ENCODE data around the gene SCRT2. TPM values are rescaled to one million over a fixed set of nuclear protein-coding genes. Genes with fewer than 3 reads are reported as not detected.

SCRT2 gene
- total RNA-seq, 1 experiment from 2014 or later, result not detected

DNA sequence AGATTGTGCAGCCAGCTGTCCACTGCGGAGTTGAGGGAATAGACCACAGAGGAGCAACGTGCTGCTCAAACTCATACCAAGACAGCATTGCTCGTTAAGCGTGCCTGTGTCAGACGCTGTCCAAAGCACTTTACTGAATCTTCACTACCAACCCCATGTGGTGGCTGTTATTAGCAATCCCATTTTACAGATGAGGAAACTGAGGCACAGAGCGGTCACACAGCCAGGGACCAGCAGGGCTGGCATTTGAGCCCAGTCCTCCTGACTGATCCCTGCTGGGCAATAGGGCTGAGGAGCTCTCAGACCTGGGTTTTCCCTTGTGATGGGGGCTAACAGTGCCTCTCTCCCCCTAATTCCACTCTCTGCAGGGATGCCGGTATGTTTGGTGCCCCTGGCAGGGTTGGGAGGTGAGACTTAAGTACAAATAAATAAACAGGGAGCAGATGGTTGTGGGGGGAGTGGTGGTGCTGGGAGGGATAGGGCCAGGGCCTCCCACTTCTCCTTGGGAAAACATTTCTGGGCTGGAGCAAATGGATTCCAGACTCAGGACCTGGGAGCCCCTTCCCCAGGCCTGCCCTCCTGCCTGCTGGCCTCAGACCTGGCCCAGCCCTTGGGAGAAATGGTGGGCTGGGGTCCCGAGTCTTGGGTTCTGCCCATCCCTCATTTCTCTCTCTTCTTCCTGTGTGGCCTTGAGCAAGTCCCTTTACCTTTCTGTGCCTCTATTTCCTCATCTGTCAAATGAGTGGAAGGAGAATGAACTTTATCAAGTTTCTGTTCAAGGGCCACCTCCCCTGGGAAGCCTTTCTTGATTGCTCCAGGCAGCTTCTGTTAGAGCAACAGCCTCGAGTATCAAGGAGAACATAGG lies 40.3 kb downstream of the SCRT2 start:
- Histone ChIP-seq H3K27ac (ENCODE audit: low read depth, low read length) (no peak overlapping the region), H2AFZ (ENCODE audit: low read depth, low read length, poor library complexity, severe bottlenecking) (no peak overlapping the region), H3K9ac (ENCODE audit: low read length) (no peak overlapping the region), H3K79me2 (ENCODE audit: insufficient read depth, low read length) (no peaks in the 10 kb centered on the region), H3K9me2 (ENCODE audit: insufficient read depth) (no peaks in the 10 kb centered on the region), H3K36me3 (ENCODE audit: control insufficient read depth in 1 of 2, insufficient read depth in 2 of 2, low read length in 2 of 2) (no peaks in the 10 kb centered on the region), H3K4me3 (replicated peaks in 1 of 2; ENCODE audit: low read depth in 1 of 2, low read length in 2 of 2) (no peak overlapping the region), H3K4me1 (ENCODE audit: control insufficient read depth in 1 of 2, insufficient read depth in 2 of 2, low read length in 2 of 2) (no peaks in the 10 kb centered on the region), H4K20me1 (ENCODE audit: insufficient read depth) (no peaks in the 10 kb centered on the region), H3K9me3 (ENCODE audit: control insufficient read depth in 1 of 2, insufficient read depth in 1 of 2, low read depth in 1 of 2, low read length in 2 of 2) (no peaks in the 10 kb centered on the region), H3K27me3 (ENCODE audit: insufficient read depth, low read length) (no peaks in the 10 kb centered on the region), H3K4me2 (ENCODE audit: low read length) (no peak overlapping the region)
- CTCF ChIA-PET, result no interaction called here
- intact Hi-C loops (cut with micrococcal nuclease), result no loop called here
- BruUV-seq (replicated peaks), result no TSS peak
- no peak for DNase-seq (ENCODE audit: low read depth, low spot score)
- POLR2A ChIA-PET, result no interaction called here
- RAD21 ChIA-PET (ENCODE audit: low non-redundant PET in 1 of 2, low total read pairs in 2 of 2, uncharacterized antibody in 2 of 2, unreplicated experiment in 2 of 2), result no interaction called here
- no peak for ATAC-seq
- TF ChIP-seq FOSL1 (IDR thresholded peaks at IDR 0.05; ENCODE audit: low read depth) (no peak), EZH2 (IDR thresholded peaks at IDR 0.05) (no peak), YY1 (IDR thresholded peaks at IDR 0.05; ENCODE audit: extremely low read depth, insufficient replicate concordance, low read depth, low read length) (no peak), CEBPB (IDR thresholded peaks at IDR 0.05; ENCODE audit: low read depth) (no peak), JUND (IDR thresholded peaks at IDR 0.05) (no peak), SRF (IDR thresholded peaks at IDR 0.05; ENCODE audit: low read depth) (no peak), ZNF274 (IDR thresholded peaks at IDR 0.05; ENCODE audit: low read depth, low read length) (no peak), SIN3A (IDR thresholded peaks at IDR 0.05; ENCODE audit: low read depth) (no peak), POLR2A (IDR thresholded peaks at IDR 0.05; ENCODE audit: borderline replicate concordance, extremely low read depth, insufficient read depth, insufficient read length) (no peak), SP1 (IDR thresholded peaks at IDR 0.05; ENCODE audit: low read depth) (no peak), CBX3 (IDR thresholded peaks at IDR 0.05; ENCODE audit: low read depth) (no peak), ELF1 (IDR thresholded peaks at IDR 0.05; ENCODE audit: borderline replicate concordance, low read depth) (no peak), POLR2AphosphoS5 (IDR thresholded peaks at IDR 0.05; ENCODE audit: low read depth, low read length) (no peak)
- TF ChIP-seq, protein P1, sequence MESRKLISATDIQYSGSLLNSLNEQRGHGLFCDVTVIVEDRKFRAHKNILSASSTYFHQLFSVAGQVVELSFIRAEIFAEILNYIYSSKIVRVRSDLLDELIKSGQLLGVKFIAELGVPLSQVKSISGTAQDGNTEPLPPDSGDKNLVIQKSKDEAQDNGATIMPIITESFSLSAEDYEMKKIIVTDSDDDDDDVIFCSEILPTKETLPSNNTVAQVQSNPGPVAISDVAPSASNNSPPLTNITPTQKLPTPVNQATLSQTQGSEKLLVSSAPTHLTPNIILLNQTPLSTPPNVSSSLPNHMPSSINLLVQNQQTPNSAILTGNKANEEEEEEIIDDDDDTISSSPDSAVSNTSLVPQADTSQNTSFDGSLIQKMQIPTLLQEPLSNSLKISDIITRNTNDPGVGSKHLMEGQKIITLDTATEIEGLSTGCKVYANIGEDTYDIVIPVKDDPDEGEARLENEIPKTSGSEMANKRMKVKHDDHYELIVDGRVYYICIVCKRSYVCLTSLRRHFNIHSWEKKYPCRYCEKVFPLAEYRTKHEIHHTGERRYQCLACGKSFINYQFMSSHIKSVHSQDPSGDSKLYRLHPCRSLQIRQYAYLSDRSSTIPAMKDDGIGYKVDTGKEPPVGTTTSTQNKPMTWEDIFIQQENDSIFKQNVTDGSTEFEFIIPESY (IDR thresholded peaks at IDR 0.05; ENCODE audit: extremely low read depth, insufficient replicate concordance, low read length), result no peak

Data from HCT116 (cell line).